Skin epidermis (tissue), 12 donors: ENCODE data around the gene HOOK1.
"Not testable (repeated sequence)": the region's sequence is repeated elsewhere in the genome, so short reads cannot be mapped to it uniquely, and the experiment has no call there.

ENCODE experiments used
- H3K27ac ChIP-seq, 21 experiments: fragments of 200-600 bp; sonication (generic) in 11 of 21; one replicate each; pipeline ENCODE4 v1.5.0; 2020; ENCODE audit warnings: mild to moderate bottlenecking in 3 of 21, inconsistent platforms in 2 of 21, moderate library complexity in 2 of 21
- H3K4me3 ChIP-seq, 7 experiments: fragments of 200-600 bp; sonication (generic) in 2 of 7; one replicate each; pipeline ENCODE4 v1.5.0; 2020; ENCODE audit warnings: inconsistent platforms in 2 of 7, mild to moderate bottlenecking in 2 of 7, moderate library complexity in 1 of 7

The HOOK1 gene

GRCh38 chr1:59816318-59816878 is 1.6 kb downstream of the HOOK1 start:
- Histone ChIP-seq H3K4me3 (peak overlapping the region in 2 of 7 experiments; percentile 47 to 67), H3K27ac (no peak overlapping the region)

GRCh38 chr1:59819566-59820438 is 5.1 kb downstream of the HOOK1 start:
- Histone ChIP-seq H3K27ac (no peak overlapping the region), H3K4me3 (no peak overlapping the region)

- no peak overlapping the region for H3K27ac ChIP-seq
- H3K4me3 ChIP-seq, result no peak overlapping the region
These were observed 12.4 kb downstream of the HOOK1 start for GRCh38 chr1:59827055-59827643.

GRCh38 chr1:59828160-59828559 is 13.4 kb downstream of the HOOK1 start:
- Histone ChIP-seq H3K4me3 (no peak overlapping the region), H3K27ac (no peak overlapping the region)

- no peak overlapping the region for H3K4me3 ChIP-seq
- H3K27ac ChIP-seq, result peak overlapping the region in 1 of 21 experiments; percentile 7
These were observed 16.8 kb downstream of the HOOK1 start for GRCh38 chr1:59831529-59831928.

GRCh38 chr1:59833022-59833421 is 18.3 kb downstream of the HOOK1 start:
- Histone ChIP-seq H3K4me3 (no peak overlapping the region), H3K27ac (peak overlapping the region in 4 of 21 experiments; percentile 16 to 53 (median 36))

GRCh38 chr1:59833991-59834390 is 19.2 kb downstream of the HOOK1 start:
- peak overlapping the region in 3 of 21 experiments; percentile 31 to 47 (median 38) for H3K27ac ChIP-seq
- H3K4me3 ChIP-seq, result no peak overlapping the region

- not testable (repeated sequence) for H3K27ac ChIP-seq, H3K4me3 ChIP-seq
These were observed 23.1 kb downstream of the HOOK1 start for GRCh38 chr1:59837857-59838256.

- Histone ChIP-seq H3K27ac (no peak overlapping the region), H3K4me3 (no peak overlapping the region)
These were observed 30.3 kb downstream of the HOOK1 start for GRCh38 chr1:59845091-59845490.

GRCh38 chr1:59846209-59846894 is 31.6 kb downstream of the HOOK1 start:
- Histone ChIP-seq H3K27ac (no peak overlapping the region), H3K4me3 (no peak overlapping the region)

- H3K27ac ChIP-seq, result no peak overlapping the region
- no peak overlapping the region for H3K4me3 ChIP-seq
These were observed 32.1 kb downstream of the HOOK1 start for GRCh38 chr1:59846895-59847282.

- Histone ChIP-seq H3K4me3 (no peak overlapping the region), H3K27ac (no peak overlapping the region)
These were observed 37.4 kb downstream of the HOOK1 start for GRCh38 chr1:59852117-59852516.

- H3K4me3 ChIP-seq, H3K27ac ChIP-seq: not testable (repeated sequence)
These were observed 40.5 kb downstream of the HOOK1 start for GRCh38 chr1:59855297-59855696.

GRCh38 chr1:59856725-59857338 is 42.1 kb downstream of the HOOK1 start:
- no peak overlapping the region for H3K27ac ChIP-seq
- H3K4me3 ChIP-seq, result no peak overlapping the region

GRCh38 chr1:59857679-59858354 is 43.1 kb downstream of the HOOK1 start:
- H3K27ac ChIP-seq, result no peak overlapping the region
- no peak overlapping the region for H3K4me3 ChIP-seq

GRCh38 chr1:59866462-59866861 is 51.7 kb downstream of the HOOK1 start:
- no peak overlapping the region for H3K4me3 ChIP-seq
- no peak overlapping the region for H3K27ac ChIP-seq

- H3K4me3 ChIP-seq, result no peak overlapping the region
- no peak overlapping the region for H3K27ac ChIP-seq
These were observed 57.0 kb downstream of the HOOK1 start for GRCh38 chr1:59871746-59872145.

- H3K27ac ChIP-seq, result no peak overlapping the region
- no peak overlapping the region for H3K4me3 ChIP-seq
These were observed 62.4 kb downstream of the HOOK1 start for GRCh38 chr1:59877108-59877682.

- Histone ChIP-seq H3K27ac (no peak overlapping the region), H3K4me3 (no peak overlapping the region)
These were observed 63.6 kb downstream of the HOOK1 start for GRCh38 chr1:59878370-59878769.
